ENCODE measurements around the gene PRKAB2. TPM values are rescaled to one million over a fixed set of nuclear protein-coding genes. Genes with fewer than 3 reads are reported as not detected.
A peak's percentile ranks its signal among the peaks of the same experiment; 100 is the strongest.

Gene PRKAB2
- total and polyA plus RNA-seq, 2 of the 13 experiments (the other 11 are each of a cell fraction or from before 2014, with no cell fraction given) = 44.0 to 118 TPM

- TF ChIP-seq ZNF790 (CRISPR knock-in tag; IDR thresholded peaks at IDR 0.05; ENCODE audit: borderline replicate concordance) (peak; percentile 59; the same call in 1 of the 2 replicates), ZSCAN9 (CRISPR knock-in tag; IDR thresholded peaks at IDR 0.05; ENCODE audit: borderline replicate concordance) (no peak; the same call in 1 of the 2 replicates), TEAD3 (CRISPR knock-in tag; optimal IDR thresholded peaks at IDR 0.05; ENCODE audit: borderline replicate concordance) (peak; percentile 63), GATAD2A (CRISPR knock-in tag; IDR thresholded peaks at IDR 0.05) (peak; percentile 77), ZNF224 (CRISPR knock-in tag; IDR thresholded peaks at IDR 0.05) (no peak; the same call in 1 of the 2 replicates), GTF3A (CRISPR knock-in tag; conservative IDR thresholded peaks at IDR 0.05) (peak; percentile 79), SP2 (CRISPR knock-in tag; IDR thresholded peaks at IDR 0.05) (no peak), HNRNPLL (IDR thresholded peaks at IDR 0.05; ENCODE audit: low read depth, low read length, poor library complexity, severe bottlenecking) (peak; percentile 80), ZNF430 (CRISPR knock-in tag; IDR thresholded peaks at IDR 0.05) (peak; percentile 23; the same call in 1 of the 2 replicates), ISX (CRISPR knock-in tag; conservative IDR thresholded peaks at IDR 0.05) (no peak), IKZF5 (CRISPR knock-in tag; IDR thresholded peaks at IDR 0.05) (peak; percentile 95), TAF15 (IDR thresholded peaks at IDR 0.05; ENCODE audit: low read depth, low read length, poor library complexity, severe bottlenecking) (peak; percentile 83), MIER3 (CRISPR knock-in tag; IDR thresholded peaks at IDR 0.05; ENCODE audit: borderline replicate concordance) (no peak), SRF (IDR thresholded peaks at IDR 0.05; ENCODE audit: low read depth, low read length) (peak; percentile 84), BRCA1 (CRISPR knock-in tag; IDR thresholded peaks at IDR 0.05) (peak; percentile 27; the same call in 1 of the 2 replicates), ZHX1 (CRISPR knock-in tag; IDR thresholded peaks at IDR 0.05; ENCODE audit: low read depth) (peak; percentile 84), ZNF598 (CRISPR knock-in tag; IDR thresholded peaks at IDR 0.05; ENCODE audit: borderline replicate concordance) (no peak), ZNF782 (CRISPR knock-in tag; IDR thresholded peaks at IDR 0.05; ENCODE audit: borderline replicate concordance) (peak; percentile 73; the same call in 1 of the 2 replicates), ZNF850 (CRISPR knock-in tag; conservative IDR thresholded peaks at IDR 0.05) (peak; percentile 82), NR0B2 (CRISPR knock-in tag; IDR thresholded peaks at IDR 0.05) (peak; percentile 44; the same call in 1 of the 2 replicates), CTCF (CRISPR knock-in tag; IDR thresholded peaks at IDR 0.05) (peak; percentile 92), SALL1 (CRISPR knock-in tag; IDR thresholded peaks at IDR 0.05) (peak; percentile 82), ZNF776 (CRISPR knock-in tag; IDR thresholded peaks at IDR 0.05) (peak; percentile 76), ZNF720 (CRISPR knock-in tag; IDR thresholded peaks at IDR 0.05) (no peak)
Measured at GRCh38 chr1:147172168-147173016, at the start of gene PRKAB2 (continued).
